Caco-2 (cell line): Measurements from ENCODE around the gene TMEM132D. TPM values are rescaled to one million over a fixed set of nuclear protein-coding genes. Genes with fewer than 3 reads are reported as not detected.

Experiments used
- BruUV-seq: library from RNA; stranded (reverse); fragments of 400-500 nt; replicated peaks from 2 replicates; lab custom pipeline; 2021; lab: Mats Ljungman, UMichigan
- CTCF ChIA-PET: fragments of 300-600 bp; sonication (Branson Sonifier 250); formaldehyde crosslinking; loops from one replicate; lab custom pipeline; 2022; ENCODE audit warnings: antibody characterized with exemption; lab: Charles Lee
- POLR2A ChIA-PET: fragments of 300-600 bp; sonication (Branson Sonifier 250); formaldehyde crosslinking; loops from one replicate; lab custom pipeline; 2022; ENCODE audit warnings: antibody characterized with exemption; lab: Charles Lee
- DNase-seq, 2 experiments: peaks; one replicate each; pipeline versions ENCODE4 v3.0.0 to v3.0.0-alpha.2; 2020 to 2022
- H3K27me3 ChIP-seq: replicated peaks from 2 replicates; pipeline ENCODE4 v1.6.0; 2011; ENCODE audit warnings: low read length; ENCODE audit not compliant: control insufficient read depth, insufficient read depth
- H3K36me3 ChIP-seq: 2 replicates; pipeline ENCODE4 v1.5.1; 2011; ENCODE audit warnings: low read length; ENCODE audit not compliant: control insufficient read depth, insufficient read depth
- H3K4me1 ChIP-seq: fragments of 250-450 bp; sonication (Bioruptor Pico); 2 replicates; pipeline ENCODE4 v1.5.1; 2020; ENCODE audit warnings: mild to moderate bottlenecking
- H3K4me3 ChIP-seq: 2 replicates; pipeline ENCODE4 v1.5.1; 2011; ENCODE audit warnings: low read depth, mild to moderate bottlenecking, control low read depth, low read length
- H3K9me3 ChIP-seq: fragments of 250-450 bp; sonication (Bioruptor Pico); 2 replicates; pipeline ENCODE4 v1.5.1; 2020; ENCODE audit warnings: mild to moderate bottlenecking, moderate library complexity
- H3K27ac Mint-ChIP-seq: one replicate; pipeline ENCODE4 v1.8.0; 2022; ENCODE audit warnings: mixed read lengths; ENCODE audit not compliant: unreplicated experiment
- H3K27me3 Mint-ChIP-seq: one replicate; pipeline ENCODE4 v1.8.0; 2022; ENCODE audit warnings: mixed read lengths; ENCODE audit not compliant: insufficient read depth, unreplicated experiment
- H3K36me3 Mint-ChIP-seq: one replicate; pipeline ENCODE4 v1.8.0; 2022; ENCODE audit warnings: mild to moderate bottlenecking, mixed read lengths; ENCODE audit not compliant: insufficient read depth, unreplicated experiment
- H3K4me1 Mint-ChIP-seq: one replicate; pipeline ENCODE4 v1.8.0; 2022; ENCODE audit warnings: low read depth, mixed read lengths; ENCODE audit not compliant: unreplicated experiment
- H3K4me3 Mint-ChIP-seq: one replicate; pipeline ENCODE4 v1.8.0; 2022; ENCODE audit warnings: mild to moderate bottlenecking, moderate library complexity, mixed read lengths; ENCODE audit not compliant: unreplicated experiment
- H3K9me3 Mint-ChIP-seq: one replicate; pipeline ENCODE4 v1.8.0; 2022; ENCODE audit warnings: mixed read lengths; ENCODE audit not compliant: unreplicated experiment
- CTCF ChIP-seq, 2 experiments: fragments of 200-600 bp in 1 of 2; IDR thresholded peaks; 1 replicate in 1 of 2; 2 replicates in 1 of 2; pipeline versions ENCODE4 v1.5.1 to v1.8.0; 2011 to 2022; ENCODE audit warnings: antibody characterized with exemption in 1 of 2, control low read depth in 1 of 2, inconsistent platforms in 1 of 2, low read depth in 1 of 2, low read length in 1 of 2, mild to moderate bottlenecking in 1 of 2, moderate library complexity in 1 of 2; ENCODE audit not compliant: insufficient read depth in 1 of 2, severe bottlenecking in 1 of 2, unreplicated experiment in 1 of 2
- intact Hi-C: fragments of 100-400 bp; cut with micrococcal nuclease; formaldehyde crosslinking; loops from one replicate; pipeline ENCODE4 v1.10.0; 2022; ENCODE audit not compliant: unreplicated experiment
- total RNA-seq: library from RNA; stranded (reverse); gene quantifications from 2 replicates; pipeline ENCODE4 v1.2.3, GENCODE V29; 2022

The TMEM132D gene
- total RNA-seq, 1 experiment from 2014 or later: not detected

GRCh38 chr12:129245769-129246168 is 658.1 kb downstream of the TMEM132D start:
- H3K4me3 ChIP-seq: no peak overlapping the region
- Mint-ChIP-seq H3K27ac (no peak overlapping the region), H3K9me3 (peaks cover 20% of the 10 kb centered on the region), H3K4me3 (no peak overlapping the region), H3K4me1 (no peaks in the 10 kb centered on the region), H3K36me3 (no peaks in the 10 kb centered on the region), H3K27me3 (peaks cover 8% of the 10 kb centered on the region)
- no peaks in the 10 kb centered on the region for H3K27me3 ChIP-seq
- ChIA-PET POLR2A (no interaction called here), CTCF (no interaction called here)
- H3K36me3 ChIP-seq: no peaks in the 10 kb centered on the region
- DNase-seq: no peak
- BruUV-seq: no TSS peak
- intact Hi-C loops: no loop called here
- no peak for TF ChIP-seq CTCF (IDR thresholded peaks at IDR 0.05; ENCODE audit: insufficient read depth in 1 of 2, low read depth in 1 of 2, low read length in 1 of 2, severe bottlenecking in 1 of 2, unreplicated experiment in 1 of 2)
- no peaks in the 10 kb centered on the region for H3K9me3 ChIP-seq
- no peaks in the 10 kb centered on the region for H3K4me1 ChIP-seq

GRCh38 chr12:129241852-129242251 is 662.0 kb downstream of the TMEM132D start:
- peaks cover 3% of the 10 kb centered on the region for H3K27me3 Mint-ChIP-seq
- intact Hi-C loops: no loop called here
- POLR2A ChIA-PET: no interaction called here
- DNase-seq: no peak
- Histone ChIP-seq H3K9me3 (no peaks in the 10 kb centered on the region), H3K4me1 (no peaks in the 10 kb centered on the region), H3K36me3 (no peaks in the 10 kb centered on the region), H3K27me3 (no peaks in the 10 kb centered on the region), H3K4me3 (no peak overlapping the region)
- H3K9me3 Mint-ChIP-seq: peaks cover 15% of the 10 kb centered on the region
- H3K4me3 Mint-ChIP-seq: no peak overlapping the region
- no peaks in the 10 kb centered on the region for H3K36me3 Mint-ChIP-seq
- no peak for TF ChIP-seq CTCF (IDR thresholded peaks at IDR 0.05; ENCODE audit: insufficient read depth in 1 of 2, low read depth in 1 of 2, low read length in 1 of 2, severe bottlenecking in 1 of 2, unreplicated experiment in 1 of 2)
- no peak overlapping the region for H3K27ac Mint-ChIP-seq
- BruUV-seq: no TSS peak
- H3K4me1 Mint-ChIP-seq: no peaks in the 10 kb centered on the region
- CTCF ChIA-PET: no interaction called here

GRCh38 chr12:129237881-129238280 is 665.9 kb downstream of the TMEM132D start:
- Histone ChIP-seq H3K36me3 (no peaks in the 10 kb centered on the region), H3K4me3 (no peak overlapping the region), H3K27me3 (no peaks in the 10 kb centered on the region), H3K9me3 (no peaks in the 10 kb centered on the region), H3K4me1 (no peaks in the 10 kb centered on the region)
- TF ChIP-seq CTCF (IDR thresholded peaks at IDR 0.05; ENCODE audit: insufficient read depth in 1 of 2, low read depth in 1 of 2, low read length in 1 of 2, severe bottlenecking in 1 of 2, unreplicated experiment in 1 of 2): no peak
- peaks cover 17% of the 10 kb centered on the region for H3K9me3 Mint-ChIP-seq
- H3K36me3 Mint-ChIP-seq: no peaks in the 10 kb centered on the region
- H3K27ac Mint-ChIP-seq: no peak overlapping the region
- ChIA-PET CTCF (no interaction called here), POLR2A (no interaction called here)
- no peak for DNase-seq
- peaks cover 3% of the 10 kb centered on the region for H3K27me3 Mint-ChIP-seq
- BruUV-seq: no TSS peak
- intact Hi-C loops: no loop called here
- H3K4me3 Mint-ChIP-seq: no peak overlapping the region
- H3K4me1 Mint-ChIP-seq: no peaks in the 10 kb centered on the region
